ENCODE data around the gene DTNB.
"Not testable (repeated sequence)": the region's sequence is repeated elsewhere in the genome, so short reads cannot be mapped to it uniquely, and the experiment has no call there.

Gene DTNB

GRCh38 chr2:25585189-25585588 lies 88.2 kb downstream of the DTNB start:
- DNase-seq = no peak

- DNase-seq = no peak
Measured at GRCh38 chr2:25582077-25582830, 91.1 kb downstream of the DTNB start.

GRCh38 chr2:25576596-25576995 lies 96.8 kb downstream of the DTNB start:
- no peak for DNase-seq

- no peak for DNase-seq
Measured at GRCh38 chr2:25572638-25573037, 100.7 kb downstream of the DTNB start.

- DNase-seq = no peak
Measured at GRCh38 chr2:25570161-25570845, 103.1 kb downstream of the DTNB start.

GRCh38 chr2:25567406-25567805 lies 106.0 kb downstream of the DTNB start:
- peak; percentile 41 for DNase-seq

GRCh38 chr2:25566694-25567093 lies 106.7 kb downstream of the DTNB start:
- no peak for DNase-seq

- DNase-seq = no peak
Measured at GRCh38 chr2:25566094-25566493, 107.3 kb downstream of the DTNB start.

GRCh38 chr2:25561136-25561850 lies 112.1 kb downstream of the DTNB start:
- no peak for DNase-seq

- DNase-seq = no peak
Measured at GRCh38 chr2:25559148-25559547, 114.2 kb downstream of the DTNB start.

- no peak for DNase-seq
Measured at GRCh38 chr2:25558262-25558661, 115.1 kb downstream of the DTNB start.

- no peak for DNase-seq
Measured at GRCh38 chr2:25557179-25558036, 116.0 kb downstream of the DTNB start.

- DNase-seq = no peak
Measured at GRCh38 chr2:25552318-25552717, 121.1 kb downstream of the DTNB start.

- no peak for DNase-seq
Measured at GRCh38 chr2:25551316-25551715, 122.1 kb downstream of the DTNB start.

- not testable (repeated sequence) for DNase-seq
Measured at GRCh38 chr2:25549571-25549970, 123.8 kb downstream of the DTNB start.

GRCh38 chr2:25548601-25549000 lies 124.8 kb downstream of the DTNB start:
- no peak for DNase-seq

- no peak for DNase-seq
Measured at GRCh38 chr2:25546852-25547251, 126.5 kb downstream of the DTNB start.

- DNase-seq = no peak
Measured at GRCh38 chr2:25545899-25546298, 127.5 kb downstream of the DTNB start.

GRCh38 chr2:25544445-25544844 lies 128.9 kb downstream of the DTNB start:
- DNase-seq = no peak

- no peak for DNase-seq
Measured at GRCh38 chr2:25543939-25544338, 129.4 kb downstream of the DTNB start.

- no peak for DNase-seq
Measured at GRCh38 chr2:25541378-25541777, 132.0 kb downstream of the DTNB start.

GRCh38 chr2:25539136-25539535 lies 134.2 kb downstream of the DTNB start:
- DNase-seq = no peak

GRCh38 chr2:25537526-25537925 lies 135.9 kb downstream of the DTNB start:
- no peak for DNase-seq

Measured in NCI-H1694 treated with DMSO at 0.1 percent for 48 hours (cell line).